GM13977 (cell line): ENCODE results near the gene ARPC2.
"Not testable (repeated sequence)": the region's sequence is repeated elsewhere in the genome, so short reads cannot be mapped to it uniquely, and the experiment has no call there.

Experiments used
- DNase-seq: peaks from one replicate; pipeline ENCODE4 v3.0.0; 2012; ENCODE audit warnings: low spot score
- CTCF ChIP-seq: IDR thresholded peaks from 2 replicates; pipeline ENCODE4 v1.5.1; 2012; ENCODE audit warnings: mild to moderate bottlenecking, control low read depth; ENCODE audit not compliant: insufficient read depth; ENCODE audit errors: extremely low read depth, missing control alignments
- in situ Hi-C: fragments of 300-500 bp; cut with MboI; formaldehyde crosslinking; loops from one replicate; pipeline ENCODE4 v1.12.0; 2022; ENCODE audit warnings: low sequenced_read_pairs, low pct_unique_long_range_greater_than_20kb, mixed read lengths, inconsistent platforms; ENCODE audit not compliant: unreplicated experiment

Gene ARPC2

GRCh38 chr2:218271865-218272530 is 55.0 kb downstream of the ARPC2 start:
- TF ChIP-seq CTCF = no peak

GRCh38 chr2:218272531-218273212 is 55.7 kb downstream of the ARPC2 start:
- DNase-seq = peak; percentile 77
- TF ChIP-seq CTCF = peak; percentile 94
- in situ Hi-C loops = no loop called here

More at GRCh38 chr2:218271865-218272530, 55.0 kb downstream of the ARPC2 start:
- no peak for DNase-seq
- in situ Hi-C loops = no loop called here

GRCh38 chr2:218273214-218273907 is 56.4 kb downstream of the ARPC2 start:
- in situ Hi-C loops, DNase-seq: not testable (repeated sequence)

- no peak for DNase-seq
- no peak for TF ChIP-seq CTCF
- in situ Hi-C loops = no loop called here
These were observed 56.9 kb downstream of the ARPC2 start for GRCh38 chr2:218273908-218274249.

- in situ Hi-C loops = no loop called here
- no peak for TF ChIP-seq CTCF
- no peak for DNase-seq
These were observed 57.6 kb downstream of the ARPC2 start for GRCh38 chr2:218274586-218274985.

GRCh38 chr2:218275371-218276072 is 58.5 kb downstream of the ARPC2 start:
- in situ Hi-C loops = loop anchor here (25.0 kb wide), 1 partner anchor 387 kb away; the partner anchor contains the start of genes BCS1L, RNF25, STK36 and ZNF142
- TF ChIP-seq CTCF = no peak
- no peak for DNase-seq
